Daoy (cell line): ENCODE measurements around the gene CBR3. TPM values are rescaled to one million over a fixed set of nuclear protein-coding genes. Genes with fewer than 3 reads are reported as not detected.
"Not testable (repeated sequence)": the region's sequence is repeated elsewhere in the genome, so short reads cannot be mapped to it uniquely, and the experiment has no call there.

Source experiments
- DNase-seq: peaks from one replicate; pipeline ENCODE4 v3.0.0-alpha.2; 2015; ENCODE audit warnings: low read depth
- total RNA-seq: library from RNA; depleted of rRNA; stranded (reverse); fragments of >200 nt; shearing (Covaris generic); gene quantifications from 2 replicates; pipeline ENCODE4 v1.2.3, GENCODE V29; 2014; rRNA removed

CBR3 gene
- 37.0 and 49.8 TPM in 2 replicates for total RNA-seq

DNA sequence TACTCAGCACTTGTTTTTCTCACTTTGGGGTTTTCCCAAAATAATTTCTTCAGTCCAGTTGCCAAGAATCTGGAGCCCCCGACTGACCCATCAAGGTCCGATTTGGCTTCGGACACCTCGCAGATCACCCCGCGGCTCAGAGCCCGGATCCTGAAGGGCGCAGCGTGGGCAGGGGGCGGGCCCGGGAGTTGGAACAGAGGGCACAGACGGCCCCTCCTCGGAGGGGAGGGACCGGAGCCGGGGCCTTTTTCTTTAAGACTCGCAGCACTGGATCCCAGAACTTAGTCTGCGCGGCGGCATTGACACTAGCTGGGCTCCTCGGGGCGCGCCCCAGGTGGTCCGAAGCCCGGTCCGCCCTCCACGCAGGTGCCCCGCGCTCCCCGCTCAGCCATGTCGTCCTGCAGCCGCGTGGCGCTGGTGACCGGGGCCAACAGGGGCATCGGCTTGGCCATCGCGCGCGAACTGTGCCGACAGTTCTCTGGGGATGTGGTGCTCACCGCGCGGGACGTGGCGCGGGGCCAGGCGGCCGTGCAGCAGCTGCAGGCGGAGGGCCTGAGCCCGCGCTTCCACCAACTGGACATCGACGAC lies at the start of gene CBR3:
Gene CBR3 (plus strand): TSS at position 277 of the 588 bp plus-strand sequence. CDS start 114 bp downstream, at position 391.
- DNase-seq: peak; percentile 75

DNA sequence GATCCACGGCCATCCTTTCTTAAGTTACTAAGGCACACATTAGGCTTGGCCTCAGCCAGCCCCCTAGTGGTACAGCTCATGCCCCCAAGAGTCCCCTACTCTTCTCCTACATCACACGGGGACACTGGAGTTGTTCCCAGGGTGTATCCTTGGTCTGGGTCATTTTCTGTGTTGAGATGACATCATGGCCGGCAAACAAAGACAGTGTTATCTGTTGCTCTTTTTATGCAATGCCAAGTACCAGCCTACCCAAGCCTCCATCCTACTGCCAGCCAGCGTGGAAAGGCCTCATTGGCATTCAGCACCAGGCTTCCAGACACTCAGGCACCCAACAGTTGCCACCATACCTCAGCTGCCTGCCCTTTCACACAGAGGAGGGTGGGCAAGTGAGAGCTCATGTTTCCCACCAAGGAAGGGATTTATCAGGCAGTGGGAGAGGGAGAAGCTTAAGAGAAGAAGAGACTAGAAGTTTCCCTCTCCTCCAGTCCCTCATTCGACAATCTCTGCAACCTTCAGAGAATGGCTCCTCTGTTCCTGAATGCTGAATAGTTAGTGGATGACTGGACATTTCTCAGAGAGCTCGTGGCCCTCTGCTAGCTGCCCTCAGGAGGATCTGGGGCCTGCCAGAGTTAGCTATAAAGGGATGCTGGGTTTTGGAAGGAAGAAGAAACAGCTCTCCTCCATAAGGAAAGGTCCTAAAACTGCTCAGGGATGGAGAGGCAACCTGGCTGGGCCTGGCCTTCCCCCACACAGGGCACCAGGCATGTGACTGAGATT lies 47.3 kb upstream of the CBR3 start:
- DNase-seq: no peak

DNA sequence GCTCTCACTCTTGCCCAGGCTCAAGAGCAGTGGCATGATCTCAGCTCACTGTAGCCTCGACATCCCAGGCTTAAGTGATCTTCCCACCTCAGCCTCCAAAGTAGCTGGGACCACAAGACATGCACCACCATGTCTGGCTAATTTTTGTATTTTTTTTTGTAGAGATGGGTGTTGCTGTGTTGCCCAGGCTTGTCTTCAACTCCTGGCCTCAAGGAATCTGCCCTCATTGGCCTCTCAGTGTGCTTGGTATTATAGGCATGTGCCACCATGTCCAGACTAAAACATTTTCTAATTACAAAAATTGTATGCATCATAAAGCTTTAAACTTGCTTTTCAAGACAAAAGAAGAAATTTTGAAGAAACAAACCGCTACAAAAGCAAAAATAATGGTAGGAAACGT lies 44.9 kb upstream of the CBR3 start:
- DNase-seq: no peak

DNA sequence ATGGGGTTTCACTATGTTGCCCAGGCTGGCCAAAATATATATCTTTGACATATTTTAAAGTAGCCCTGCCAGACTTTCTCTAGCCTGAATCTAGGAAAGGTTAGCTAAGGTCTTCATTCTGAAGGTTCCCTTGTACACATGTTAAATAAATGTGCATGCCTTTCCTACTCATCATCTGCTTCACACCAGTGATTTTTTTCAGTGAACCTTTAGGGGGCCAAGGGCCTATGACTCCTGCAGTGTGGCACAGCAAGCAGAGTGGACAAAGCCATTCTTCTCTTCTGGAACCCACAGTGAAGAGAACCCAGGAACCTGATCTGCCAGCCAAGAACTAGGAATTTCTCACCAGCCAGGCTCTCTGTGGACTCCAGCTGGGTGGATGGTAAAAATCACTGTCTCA lies 42.2 kb upstream of the CBR3 start:
- no peak for DNase-seq

DNA sequence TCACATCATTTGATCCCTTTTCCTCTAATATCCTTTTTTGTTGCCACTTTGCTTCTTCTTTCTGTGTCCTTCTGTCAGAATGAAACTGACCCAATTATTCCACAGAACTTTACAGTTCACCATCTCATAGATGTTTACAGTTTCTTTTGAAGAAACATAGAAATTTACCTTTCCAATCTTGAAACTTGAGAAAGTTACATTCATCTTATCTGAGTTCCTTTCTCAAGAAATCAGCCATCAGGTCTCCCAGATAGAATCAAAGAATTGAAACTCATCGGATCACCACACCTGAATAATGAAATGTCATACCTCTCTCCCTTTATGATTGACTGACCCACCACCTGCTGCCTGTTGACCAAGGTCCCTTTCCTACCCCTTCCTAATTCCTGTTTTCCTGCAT lies 41.4 kb upstream of the CBR3 start:
- no peak for DNase-seq

DNA sequence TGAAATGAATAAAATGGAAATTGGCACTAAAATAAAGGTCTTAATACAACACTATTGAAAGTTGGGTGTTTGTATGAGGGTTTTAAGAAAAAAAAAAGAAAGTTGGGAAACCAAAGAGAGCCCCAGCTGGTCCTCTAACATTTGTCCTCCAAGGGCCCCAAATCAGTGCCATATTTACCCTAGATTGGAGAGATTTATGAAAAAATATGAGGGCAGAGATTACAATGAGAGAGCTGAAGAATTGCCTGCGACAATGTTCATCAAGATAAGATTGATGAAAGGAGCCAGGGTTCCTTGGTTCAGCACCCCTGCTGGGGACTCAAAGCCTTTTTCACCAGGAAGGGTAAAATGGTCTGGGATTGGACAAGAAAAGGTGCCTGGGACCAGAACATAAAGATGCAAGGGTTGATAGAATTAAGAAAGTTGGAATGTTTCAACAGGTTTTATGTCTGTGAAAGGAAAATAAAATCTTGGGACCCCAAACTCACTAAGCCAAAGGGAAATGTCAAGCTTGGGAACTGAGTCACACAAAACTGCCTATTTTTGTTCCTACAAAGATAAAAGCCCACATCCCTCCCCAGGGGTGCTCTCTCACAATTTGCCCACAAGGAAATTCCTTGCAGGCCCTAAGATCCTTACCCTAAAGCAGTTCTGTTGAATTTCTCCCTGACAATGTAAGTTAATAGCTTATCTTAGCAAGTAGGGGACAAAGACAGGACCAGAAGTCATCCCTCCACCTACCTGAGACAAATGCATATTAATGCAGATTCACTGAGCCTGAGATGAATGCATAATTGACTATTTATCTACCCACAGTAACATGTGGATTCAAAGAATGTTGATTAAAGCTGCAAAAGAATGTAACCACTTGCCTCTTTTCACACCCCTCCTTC lies 38.2 kb upstream of the CBR3 start:
- no peak for DNase-seq

DNA sequence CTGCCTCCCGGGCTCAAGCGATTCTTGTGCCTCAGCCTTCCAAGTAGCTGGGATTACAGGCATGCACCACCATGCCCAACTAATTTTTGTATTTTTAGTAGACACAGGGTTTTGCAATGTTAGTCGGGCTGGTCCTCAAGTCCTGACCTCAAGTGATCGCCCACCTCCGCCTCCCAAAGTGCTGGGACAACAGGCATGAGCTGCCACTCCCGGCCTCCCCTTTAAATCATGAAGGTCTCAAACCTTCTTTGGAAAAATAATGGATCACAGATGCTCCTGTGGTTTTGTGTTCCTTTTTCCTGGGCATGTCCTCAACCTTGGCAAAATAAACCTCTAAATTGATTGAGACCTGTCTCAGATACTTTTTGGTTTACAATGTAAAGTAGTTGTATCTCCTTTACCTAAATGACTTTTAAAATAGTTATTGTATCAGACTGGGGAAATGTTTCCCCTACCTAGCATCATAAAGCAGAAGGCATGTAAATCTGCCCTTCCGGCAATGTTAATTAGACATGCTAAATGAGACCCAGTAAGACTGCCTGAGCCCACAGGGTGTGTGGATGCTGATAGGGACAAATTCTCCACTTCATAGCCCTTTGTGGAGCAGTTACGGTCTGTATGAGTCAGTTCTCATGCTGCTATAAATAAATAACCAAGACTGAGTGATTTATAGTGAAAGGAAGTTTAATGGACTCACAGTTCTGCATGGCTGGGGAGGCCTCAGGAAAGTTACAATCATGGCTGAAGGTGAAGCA lies 37.3 kb upstream of the CBR3 start:
- peak; percentile 21 for DNase-seq

DNA sequence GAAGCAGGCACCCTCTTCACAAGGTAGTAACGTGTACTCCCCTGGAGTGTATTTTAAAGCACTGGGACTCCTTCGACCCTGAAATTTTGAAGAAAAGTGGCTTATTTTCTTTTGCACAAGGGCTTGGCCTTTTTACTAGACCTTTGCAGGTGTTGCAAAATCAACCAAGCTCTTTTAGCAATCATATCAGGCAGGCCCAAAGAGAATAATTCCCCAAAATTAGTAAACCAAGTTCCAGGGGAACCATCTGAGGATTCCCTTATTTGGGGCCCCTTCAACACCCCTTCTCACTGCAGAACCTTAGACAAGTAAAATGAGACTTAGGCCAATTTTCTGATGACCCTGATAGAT lies 36.7 kb upstream of the CBR3 start:
- no peak for DNase-seq

DNA sequence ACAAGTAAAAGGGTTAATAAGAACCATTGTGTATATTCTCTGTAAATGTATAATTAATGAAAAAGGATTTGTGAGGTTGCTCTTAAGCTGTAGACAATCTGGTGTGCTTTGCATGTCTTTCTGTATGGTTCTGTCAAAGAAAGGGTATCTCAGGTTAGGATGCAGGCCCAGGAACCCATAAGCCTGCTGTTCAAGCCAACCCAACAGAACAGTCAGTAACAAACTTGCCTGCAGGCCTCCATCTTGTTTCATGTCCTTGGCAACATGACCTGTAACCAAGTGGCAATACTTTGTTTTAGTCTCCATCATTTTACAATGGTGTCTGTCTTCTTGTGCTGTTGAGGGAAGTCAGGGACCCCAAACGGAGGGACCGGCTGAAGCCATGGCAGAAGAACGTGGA lies 35.9 kb upstream of the CBR3 start:
- no peak for DNase-seq

DNA sequence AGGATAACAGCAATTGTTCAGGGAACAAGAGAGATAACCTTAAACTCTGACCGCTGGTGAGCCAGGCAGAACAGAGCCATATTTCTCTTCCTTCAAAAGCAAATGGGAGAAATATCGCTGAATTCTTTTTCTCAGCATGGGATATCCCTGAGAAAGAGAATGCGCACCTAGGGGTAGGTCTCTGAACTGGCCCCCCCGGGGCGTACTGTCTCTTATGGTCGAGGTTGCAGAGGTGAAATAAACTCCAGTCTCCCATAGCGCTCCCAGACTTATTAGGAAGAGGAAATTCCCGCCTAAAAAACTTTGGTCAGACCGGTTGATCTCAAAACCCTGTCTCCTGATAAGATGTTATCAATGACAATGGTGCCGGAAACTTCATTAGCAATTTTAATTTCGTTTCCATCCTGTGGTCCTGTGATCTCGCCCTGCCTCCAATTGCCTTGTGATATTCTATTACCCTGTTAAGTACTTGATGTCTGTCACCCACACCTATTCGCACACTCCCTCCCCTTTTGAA lies 35.1 kb upstream of the CBR3 start:
- DNase-seq: not testable (repeated sequence)

DNA sequence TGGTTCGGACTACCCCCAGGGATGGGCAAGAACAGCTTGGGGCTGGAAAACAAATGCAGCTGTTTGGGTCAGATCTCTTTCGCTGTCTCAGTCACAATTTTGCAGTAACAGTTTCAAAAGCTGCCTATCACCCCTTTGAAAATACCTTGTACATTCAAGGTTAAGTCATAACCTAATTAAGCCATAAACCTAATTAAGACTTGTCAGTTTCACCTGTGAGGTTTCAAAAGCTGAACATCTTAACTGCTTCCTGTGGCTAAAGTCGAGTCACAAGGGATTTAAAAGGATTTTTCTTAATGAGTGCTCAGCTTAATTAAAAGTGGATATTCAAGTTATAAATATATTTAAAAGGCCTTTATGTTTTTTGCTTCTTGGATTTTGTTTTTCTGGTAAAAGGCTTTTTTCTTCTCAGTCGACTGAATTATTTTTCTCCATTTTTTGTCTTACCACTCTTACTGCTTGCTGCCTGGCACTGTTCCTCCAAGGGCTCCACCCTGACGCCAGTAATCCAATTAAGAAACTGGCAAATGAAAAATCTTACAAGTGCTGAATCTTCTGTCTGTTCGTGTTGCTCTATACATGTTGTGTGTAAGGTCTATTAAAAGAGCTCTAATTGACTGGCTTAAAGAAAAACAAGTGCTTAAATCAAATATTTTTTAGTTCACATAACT lies 33.8 kb upstream of the CBR3 start:
- DNase-seq: no peak

DNA sequence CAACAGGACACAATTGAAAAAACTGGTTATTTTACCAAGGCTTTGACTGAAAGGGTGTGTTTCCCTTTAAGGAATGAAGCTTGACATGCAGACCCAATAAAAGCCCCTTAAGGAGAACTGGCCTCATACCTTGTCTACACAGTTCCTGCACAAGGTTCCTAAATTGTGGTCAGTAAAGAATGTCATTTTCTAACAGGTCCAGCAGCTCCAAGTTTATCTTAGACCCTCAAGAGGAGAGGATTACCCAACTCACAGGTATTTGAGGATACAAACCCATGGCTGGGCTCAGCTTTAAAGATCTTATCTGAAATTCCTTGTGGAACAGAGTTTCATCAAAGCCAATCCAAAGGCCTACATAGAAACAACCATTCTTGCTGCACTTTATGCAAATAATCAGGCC lies 31.4 kb upstream of the CBR3 start:
- no peak for DNase-seq

DNA sequence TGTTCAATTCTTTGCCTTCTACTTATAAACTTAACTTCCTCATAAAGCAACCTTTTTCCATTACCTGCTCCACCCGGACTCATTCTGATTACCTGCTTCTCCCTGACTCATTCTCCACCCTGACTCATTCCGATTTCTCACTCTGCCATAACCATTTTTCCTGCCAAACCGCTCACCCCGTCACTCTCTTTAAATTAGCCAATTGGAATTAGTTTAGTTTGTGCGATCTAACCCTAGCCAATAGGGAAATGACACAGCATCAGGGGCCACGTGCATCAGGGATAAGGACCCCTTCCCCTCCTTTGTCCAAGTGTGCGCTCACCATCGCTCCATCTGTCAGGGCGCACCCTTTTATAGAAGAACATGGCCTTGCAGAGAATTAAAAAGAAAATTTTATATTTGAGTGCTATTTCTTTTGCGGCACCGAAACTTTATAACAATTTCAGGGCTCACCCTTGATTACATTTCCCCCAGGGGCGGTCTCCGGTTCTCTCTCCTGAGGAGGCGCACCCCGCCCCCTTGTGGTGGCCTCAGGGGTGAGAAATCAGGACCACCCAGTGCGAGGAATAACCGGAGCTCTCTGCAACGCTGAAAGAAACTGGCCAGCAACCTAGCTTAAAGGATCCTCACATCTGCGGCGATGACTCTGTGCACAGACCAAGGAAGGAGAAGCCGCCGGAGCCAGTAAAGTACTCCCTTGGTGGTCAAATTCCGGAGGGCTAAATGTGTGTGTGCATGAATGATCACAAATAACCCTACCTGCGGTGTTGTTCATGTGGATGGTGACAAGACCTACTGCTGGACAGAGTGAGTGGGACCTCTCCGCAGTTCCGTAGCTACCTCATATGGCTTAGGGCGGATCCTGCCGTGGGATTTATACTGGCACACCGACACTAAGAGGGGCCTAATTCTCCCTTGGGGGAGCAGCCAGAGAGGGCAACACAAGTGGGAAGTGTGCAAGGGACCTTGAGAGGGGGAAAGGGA lies 30.3 kb upstream of the CBR3 start:
- DNase-seq: no peak

DNA sequence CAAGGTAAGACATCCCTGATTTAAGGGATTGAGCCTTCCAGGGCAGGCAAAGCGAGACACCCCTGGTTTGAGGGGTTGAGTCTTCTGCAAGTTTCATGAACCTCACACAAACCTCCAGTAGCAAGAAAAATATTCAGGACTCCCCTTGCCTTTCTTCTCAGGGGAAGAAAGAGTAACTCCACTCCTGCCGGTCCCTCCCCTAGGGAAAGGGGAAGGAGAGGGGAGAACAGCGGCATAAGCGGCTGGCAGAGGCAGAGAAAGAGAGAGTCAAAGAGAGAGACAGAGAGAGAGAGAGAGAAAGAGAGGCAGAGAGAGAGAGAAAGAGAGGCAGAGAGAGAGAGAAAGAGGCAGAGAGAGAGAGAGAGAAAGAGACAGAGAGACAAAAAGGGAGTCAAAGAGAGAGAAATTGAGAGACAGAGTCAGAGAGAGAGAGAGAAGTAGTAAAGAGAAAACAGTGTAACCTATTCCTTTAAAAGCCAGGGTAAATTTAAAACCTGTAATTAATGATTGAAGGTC lies 29.5 kb upstream of the CBR3 start:
- no peak for DNase-seq

DNA sequence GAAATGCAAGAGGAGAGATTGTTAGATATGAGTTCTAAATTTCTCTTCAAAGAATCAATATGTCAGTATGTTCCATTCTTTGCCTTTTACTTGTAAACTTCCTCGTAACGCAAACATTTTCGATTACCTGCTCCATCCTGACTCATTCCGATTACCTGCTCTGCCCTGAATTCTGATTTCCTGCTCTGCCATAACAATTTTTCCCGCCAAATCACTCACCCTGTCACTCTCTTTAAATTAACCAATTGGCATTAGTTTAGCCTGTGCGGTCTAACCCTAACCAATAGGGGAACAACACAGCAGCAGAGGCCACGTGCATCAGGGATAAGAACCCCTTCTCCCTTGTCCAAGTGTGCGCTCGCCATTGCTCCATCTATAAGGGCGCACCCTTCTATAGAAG lies 25.0 kb upstream of the CBR3 start:
- DNase-seq: no peak

DNA sequence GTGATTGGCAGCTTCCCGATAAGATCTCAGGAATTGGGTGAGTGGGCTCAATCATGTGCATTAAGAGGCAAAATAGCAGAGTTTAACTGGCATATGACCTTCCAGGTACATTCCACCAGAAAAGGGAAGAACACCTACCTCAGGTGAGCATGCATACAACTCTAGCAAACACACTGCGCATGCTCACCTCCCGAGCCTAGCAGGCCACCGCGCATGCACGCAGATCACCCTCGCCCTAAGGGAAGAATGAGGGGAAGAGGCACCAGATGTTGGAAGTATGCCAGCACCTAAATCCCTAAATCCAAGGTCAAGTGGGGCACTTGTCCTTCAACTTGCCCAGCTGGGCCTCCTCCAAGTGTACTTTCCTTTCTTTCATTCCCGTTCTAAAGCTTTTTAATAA lies 23.6 kb upstream of the CBR3 start:
- no peak for DNase-seq

DNA sequence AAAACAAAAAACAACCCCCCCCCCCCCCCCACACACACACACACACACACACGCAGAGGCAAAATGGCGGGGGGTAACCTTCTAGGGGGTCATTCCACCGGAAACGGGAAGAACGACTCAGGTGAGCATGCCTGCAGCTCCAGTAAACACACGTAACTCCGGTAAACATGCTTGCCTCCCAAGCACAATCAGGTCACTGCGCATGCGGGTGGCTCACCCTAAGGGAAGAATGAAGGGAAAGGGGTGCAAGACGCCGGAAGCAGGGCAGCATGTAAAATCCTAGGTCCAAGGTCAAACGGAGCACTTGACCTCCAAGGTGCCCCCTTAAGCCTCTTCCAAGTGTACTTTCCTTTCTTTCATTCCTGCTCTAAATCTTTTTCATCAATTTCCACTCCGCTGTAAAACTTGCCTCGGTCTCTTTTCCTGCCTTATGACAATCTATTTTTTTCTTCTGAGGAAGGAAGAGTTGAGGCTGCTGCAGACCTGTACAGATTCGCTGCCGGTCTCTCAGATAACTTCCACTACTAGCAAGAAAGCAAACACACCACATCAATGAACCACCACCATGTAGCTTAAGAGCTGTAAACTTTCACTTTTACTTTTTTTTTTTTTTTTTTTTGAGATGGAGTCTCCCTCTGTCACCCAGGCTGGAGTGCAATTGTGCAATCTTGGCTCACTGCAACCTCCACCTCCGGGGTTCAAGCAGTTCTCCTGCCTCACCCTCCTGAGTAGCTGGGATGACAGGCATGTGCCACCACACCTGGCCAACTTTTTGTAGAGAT lies 21.0 kb upstream of the CBR3 start:
- DNase-seq: no peak

DNA sequence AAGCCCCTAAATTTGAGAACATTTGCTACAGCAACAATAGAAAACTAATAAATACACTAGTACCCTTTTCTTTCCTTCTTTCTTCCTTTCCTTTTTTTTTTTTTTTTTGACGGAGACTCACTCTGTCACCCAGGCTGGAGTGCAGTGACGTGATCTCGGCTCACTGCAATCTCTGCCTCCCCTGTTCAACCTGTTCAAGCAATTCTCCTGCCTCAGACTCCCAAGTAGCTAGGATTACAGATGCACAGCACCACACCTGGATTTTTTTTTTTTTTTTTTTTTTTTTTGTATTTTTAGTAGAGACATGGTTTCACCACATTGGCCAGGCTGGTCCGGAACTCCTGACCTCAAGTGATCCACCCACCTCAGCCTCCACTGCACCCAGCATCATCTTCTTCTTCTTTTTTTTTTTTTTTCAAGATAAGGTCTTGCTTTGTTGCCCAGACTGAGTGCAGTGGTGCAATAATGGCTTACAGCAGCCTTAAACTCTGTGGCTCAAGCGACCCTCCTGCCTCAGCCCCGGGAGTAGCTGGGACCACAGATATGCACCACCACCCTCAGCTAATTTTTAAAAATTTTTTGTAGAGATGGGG lies 19.6 kb upstream of the CBR3 start:
- no peak for DNase-seq
